LHCN-M2 (cell line): ENCODE data around the gene ARHGAP15. TPM values are rescaled to one million over a fixed set of nuclear protein-coding genes. Genes with fewer than 3 reads are reported as not detected.
"Not testable (repeated sequence)": the region's sequence is repeated elsewhere in the genome, so short reads cannot be mapped to it uniquely, and the experiment has no call there.

Experiments used
- DNase-seq: peaks from one replicate; pipeline ENCODE4 v3.0.0-alpha.2; 2012; ENCODE audit warnings: low read depth
- total RNA-seq: library from RNA; depleted of rRNA; stranded (reverse); fragments of >200 nt; gene quantifications from 2 replicates; pipeline ENCODE4 v1.2.3, GENCODE V29; 2014

The ARHGAP15 gene
- total RNA-seq, 1 experiment from 2014 or later: 0.11 TPM

DNA sequence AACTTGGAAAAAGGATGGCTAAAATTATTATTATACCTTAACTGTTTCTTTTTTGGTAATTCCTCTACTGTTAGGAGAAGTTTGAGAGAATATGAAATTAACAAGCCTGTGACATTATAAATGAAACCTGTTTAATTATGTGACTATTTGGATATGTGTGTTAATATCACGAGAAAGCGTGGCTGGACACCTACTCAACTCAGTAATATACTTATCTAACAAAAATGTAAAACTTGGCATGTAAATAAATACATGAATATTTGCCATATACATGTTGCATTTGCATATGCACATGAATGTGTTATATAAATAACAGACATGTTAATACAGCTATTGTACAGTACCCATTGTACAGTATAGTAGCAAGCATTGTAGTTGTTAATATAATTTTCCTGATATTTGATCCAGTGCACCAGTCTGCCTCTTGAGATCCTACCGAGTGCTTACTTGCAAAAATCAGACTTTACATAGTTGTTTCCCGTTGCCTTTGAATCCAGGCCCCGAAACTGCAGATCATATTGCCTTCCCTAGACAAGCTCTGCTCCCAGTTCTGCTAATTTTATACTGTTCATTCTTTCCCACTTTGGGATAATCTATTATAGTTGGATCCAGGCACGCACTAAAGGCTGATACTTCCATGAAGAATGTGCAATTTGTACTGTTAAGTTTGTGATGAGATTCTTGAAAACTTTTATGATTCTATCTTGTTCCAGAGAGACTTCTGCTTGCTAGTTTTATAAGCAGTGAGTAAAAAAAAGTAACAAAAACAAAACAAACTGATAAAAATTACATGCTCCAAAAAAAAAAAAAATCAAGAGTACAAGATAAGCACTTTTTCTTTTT lies 395.6 kb downstream of the ARHGAP15 start:
- peak; percentile 36 for DNase-seq

DNA sequence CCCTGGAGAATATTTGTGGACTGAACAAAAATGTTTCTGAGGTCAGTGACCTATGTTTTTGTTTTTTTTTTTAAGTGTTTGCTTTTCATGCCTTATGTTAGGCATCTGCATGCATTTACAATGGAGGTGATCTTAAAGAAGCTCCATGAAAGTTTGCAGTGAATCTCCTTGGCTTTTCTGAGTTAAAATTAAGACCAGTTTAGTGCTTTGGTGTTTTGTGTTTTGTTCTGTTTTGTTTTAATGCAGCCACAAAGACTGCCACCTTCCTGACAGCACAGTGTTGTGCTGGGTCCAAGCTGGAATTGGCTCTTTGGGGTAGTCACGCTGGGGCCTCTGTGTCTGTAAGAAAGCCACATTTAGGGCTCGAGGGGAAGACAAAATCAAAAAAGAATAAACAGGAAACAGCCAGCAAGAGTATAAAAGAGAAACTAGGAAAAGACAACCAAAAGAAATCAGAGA lies 396.2 kb downstream of the ARHGAP15 start:
- DNase-seq: no peak

DNA sequence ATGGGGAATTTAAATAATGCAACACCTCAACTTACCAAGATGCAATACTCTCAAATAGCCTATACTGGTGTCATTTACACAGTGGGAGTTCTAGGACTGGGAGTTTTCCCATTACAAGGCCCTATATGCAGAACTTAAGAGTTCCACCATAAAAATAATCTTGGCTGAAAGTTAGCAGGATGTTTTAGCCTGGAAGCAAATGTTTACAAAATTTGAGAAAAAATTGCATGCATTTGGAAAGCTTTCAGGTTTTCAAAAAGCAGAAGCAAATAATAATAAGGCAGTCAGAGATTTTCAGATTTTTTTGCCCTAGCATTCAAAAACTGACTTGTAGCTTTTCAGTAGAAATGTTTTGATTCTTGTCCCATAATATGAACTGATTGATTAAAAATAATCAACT lies 397.3 kb downstream of the ARHGAP15 start:
- no peak for DNase-seq

DNA sequence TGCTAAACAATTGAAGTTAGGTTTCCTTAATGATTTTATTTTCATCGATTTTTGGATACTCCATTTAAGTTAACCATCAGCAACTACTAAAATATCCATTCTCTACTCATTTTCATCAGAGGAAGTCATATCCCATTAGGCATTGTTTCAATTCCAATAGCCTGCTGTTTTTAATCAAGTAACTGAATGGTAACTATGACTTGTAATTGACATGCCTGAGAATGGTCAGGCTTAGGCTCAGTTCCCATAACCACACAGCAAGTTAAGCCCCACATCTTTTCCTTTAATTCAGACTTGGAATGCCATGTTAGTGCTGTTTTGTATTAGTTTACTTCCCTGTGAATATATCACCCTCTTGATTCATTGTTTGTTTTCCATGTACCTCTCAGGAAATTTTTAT lies 398.8 kb downstream of the ARHGAP15 start:
- no peak for DNase-seq

DNA sequence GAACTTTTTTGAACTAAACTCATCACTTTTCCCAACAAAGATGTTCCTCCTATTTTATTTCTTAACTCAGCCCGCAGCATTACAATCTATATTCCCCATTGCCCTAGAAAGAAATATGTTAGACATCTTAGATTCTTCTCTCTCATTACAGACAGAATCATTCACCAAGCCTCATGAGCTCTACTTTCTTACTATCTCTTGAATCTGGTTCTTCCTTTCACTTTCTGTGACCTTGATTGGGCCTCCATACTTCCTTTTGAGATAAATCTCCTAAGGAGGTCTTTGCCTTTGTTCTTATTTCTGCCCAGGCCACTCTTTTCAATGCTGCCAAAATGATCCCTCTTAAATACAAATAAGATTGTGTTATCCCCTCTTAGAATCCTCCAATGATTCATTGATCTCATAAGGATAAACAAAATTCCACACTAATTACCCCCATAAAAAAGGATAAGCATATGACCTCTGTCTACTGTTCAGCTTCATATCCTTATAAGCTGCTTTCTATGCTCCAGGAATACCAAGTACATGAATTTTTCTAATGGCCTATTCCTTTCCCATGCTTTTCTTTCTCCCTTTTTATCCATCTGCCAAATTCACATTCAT lies 400.0 kb downstream of the ARHGAP15 start:
- DNase-seq: no peak

DNA sequence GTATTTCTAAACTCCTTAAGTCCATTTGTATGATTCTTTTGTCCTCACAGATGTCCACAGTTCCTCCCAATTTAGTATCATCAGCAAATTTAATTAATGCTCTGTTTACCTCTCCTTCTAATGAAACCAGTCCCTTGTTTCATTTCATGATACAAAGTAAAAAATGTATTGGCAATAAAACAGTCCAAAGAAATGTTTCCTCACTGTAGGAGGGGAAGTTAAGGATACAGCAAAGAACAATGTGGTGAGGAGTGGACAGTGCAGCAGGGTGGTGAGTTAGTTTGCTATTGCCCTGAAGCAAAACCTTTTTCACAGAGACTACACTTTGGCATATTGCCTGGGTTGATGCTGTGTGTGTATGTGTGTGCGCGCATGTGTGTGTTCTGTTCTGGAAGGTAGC lies 401.5 kb downstream of the ARHGAP15 start:
- no peak for DNase-seq

DNA sequence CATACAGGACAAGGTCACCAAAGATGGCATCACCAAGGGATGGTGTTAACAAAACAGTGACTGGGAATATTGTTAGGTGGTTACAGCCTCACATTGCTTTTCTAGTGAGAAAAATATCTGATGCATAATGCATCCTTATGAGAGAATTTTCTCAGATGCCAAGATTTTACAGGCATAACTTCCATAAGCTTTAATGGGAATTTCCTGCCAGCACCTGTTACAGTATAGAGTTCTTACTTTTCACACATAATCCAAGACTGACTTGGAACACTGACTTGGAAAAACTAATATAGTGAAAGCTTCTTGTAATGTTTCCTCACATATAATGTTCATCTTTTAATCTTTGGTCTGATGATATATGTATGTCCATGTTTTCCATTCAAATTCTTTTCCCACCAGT lies 402.8 kb downstream of the ARHGAP15 start:
- no peak for DNase-seq

DNA sequence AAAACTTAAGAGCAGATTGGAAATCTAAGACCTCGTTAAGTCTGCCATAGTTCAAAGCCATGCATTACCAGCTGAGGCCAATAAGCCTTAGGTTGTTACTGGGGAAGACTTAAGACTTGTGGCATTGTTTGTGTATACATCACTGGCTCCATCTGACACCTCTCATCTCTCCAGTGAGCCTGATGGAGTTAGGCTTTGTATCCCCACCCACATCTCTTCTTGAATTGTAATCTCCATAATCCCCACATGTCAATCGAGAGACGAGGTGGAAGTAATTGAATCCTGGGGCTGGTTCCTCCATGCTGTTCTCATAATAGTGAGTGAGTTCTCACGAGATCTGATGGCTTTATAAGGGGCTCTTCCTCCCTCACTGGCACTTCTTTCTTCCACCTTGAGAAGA lies 404.6 kb downstream of the ARHGAP15 start:
- no peak for DNase-seq

DNA sequence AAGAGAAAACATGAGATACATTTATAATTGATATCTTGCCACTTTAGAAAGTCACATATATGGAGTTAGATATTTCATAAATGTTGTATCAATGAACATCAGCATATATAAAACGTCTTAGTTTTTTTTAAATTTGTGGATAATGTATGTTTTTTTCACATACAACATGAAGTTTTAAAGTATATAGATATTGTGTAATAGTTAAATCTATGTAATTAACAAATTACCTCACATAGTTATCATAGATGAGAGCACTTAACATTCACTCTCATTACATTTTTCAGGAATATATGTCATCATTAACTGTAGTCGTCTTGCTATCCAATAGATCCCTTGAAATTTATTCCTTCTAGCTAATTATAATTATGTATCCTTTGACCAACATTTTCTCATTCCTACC lies 406.6 kb downstream of the ARHGAP15 start:
- DNase-seq: no peak

DNA sequence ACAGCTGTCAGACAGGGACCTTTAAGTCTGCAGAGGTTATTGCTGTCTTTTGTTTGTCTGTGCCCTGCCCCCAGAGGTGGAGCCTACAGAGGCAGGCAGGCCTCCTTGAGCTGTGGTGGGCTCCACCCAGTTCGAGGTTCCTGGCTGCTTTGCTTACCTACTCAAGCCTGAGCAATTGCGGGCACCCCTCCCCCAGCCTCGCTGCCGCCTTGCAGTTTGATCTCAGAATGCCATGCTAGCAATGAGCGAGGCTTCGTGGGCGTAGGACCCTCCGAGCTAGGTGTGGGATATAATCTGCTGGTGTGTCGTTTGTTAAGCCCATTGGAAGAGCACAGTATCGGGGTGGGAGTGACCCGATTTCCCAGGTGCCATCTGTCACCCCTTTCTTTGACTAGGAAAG lies 412.7 kb downstream of the ARHGAP15 start:
- DNase-seq: not testable (repeated sequence)

DNA sequence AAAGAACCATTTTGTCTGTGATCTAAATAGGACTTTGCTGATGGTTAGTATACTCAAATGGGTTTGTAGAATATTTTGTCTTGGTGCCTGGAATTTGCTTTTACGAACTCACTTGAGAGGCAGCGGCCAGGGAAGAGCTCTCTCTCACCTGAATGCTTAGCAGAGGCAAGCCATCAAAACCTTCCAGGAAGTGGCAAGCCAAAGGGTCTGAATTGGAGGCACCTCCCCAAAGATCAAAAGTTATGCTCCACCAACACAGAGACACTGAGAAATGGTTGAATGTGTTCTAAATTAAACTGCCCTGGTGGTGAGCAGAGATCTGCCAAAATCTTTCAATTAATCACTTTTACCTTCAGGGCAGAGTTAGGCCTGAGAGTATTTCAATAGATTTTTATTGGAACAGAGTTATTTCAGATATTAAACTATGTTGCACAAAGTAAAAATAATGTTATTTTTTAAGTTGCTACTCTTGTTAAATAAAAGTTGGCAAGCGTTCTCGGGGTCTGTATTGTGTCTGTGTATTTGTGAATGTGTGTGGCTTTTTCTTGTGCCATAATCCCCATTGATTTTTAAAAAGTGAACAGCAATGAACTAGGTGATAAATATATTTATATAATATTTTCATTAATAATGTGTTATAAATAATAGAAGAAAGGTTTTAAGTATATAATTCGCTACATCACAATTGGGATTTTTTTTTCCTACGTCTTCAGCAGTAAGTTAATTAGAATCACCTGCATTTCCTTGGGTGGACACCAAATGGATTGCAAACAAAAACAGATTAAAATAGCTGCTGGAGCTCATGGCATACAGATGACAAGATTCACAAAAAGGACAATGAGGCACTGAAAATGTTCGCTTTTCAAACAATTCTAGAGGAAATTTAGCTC lies 416.1 kb downstream of the ARHGAP15 start:
- no peak for DNase-seq

DNA sequence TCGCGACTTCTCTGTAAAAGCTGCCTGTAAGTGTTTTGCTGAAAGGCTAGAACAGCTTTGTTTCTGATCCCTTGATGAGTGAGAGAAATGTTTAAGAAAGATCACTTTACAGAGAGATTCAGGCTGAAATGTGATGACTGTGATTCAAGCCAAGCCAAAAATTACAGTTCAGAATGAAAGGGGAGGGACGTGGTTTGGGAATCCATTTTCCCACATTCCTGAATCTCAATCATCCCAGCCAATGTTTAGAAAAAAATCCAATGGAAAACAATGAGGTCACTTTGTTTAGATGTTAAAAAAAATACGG lies 416.7 kb downstream of the ARHGAP15 start:
- DNase-seq: peak; percentile 69

DNA sequence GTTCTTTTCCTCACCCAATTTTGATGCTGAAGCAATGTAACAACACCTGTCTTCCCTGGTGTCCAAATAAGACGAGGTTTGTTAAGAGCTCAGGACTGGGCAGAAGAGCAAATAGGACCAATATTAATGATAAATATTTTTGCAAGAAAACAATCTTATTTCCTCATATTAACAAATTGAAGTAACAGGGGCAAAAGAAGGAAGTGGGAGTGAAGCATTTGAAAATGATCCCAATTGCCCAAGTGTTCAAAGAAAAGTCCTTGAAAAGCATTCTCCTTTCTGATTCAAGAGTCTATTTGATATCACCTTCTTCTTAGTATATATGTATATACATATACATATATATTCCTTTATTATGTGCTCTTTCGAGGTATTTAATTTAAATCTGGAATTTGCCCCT lies 418.8 kb downstream of the ARHGAP15 start:
- no peak for DNase-seq

DNA sequence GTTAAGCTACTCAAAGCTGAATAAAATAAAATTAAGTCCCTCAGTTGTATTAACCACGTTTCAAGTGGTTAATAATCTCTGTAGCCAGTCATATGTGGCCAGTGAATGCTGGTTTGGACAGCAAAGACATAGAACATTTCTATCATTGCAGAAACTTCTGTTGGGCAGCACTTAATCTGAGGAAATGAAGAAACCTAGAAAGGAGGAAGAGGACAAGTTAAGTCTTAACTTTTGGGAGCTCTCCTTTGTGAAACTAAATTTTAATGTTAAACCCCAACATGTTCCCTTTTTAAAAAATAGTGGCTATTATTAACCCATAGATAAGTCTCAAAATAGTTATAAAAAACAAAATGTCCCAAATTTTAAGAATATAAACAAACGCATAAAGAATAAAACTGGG lies 421.3 kb downstream of the ARHGAP15 start:
- no peak for DNase-seq

DNA sequence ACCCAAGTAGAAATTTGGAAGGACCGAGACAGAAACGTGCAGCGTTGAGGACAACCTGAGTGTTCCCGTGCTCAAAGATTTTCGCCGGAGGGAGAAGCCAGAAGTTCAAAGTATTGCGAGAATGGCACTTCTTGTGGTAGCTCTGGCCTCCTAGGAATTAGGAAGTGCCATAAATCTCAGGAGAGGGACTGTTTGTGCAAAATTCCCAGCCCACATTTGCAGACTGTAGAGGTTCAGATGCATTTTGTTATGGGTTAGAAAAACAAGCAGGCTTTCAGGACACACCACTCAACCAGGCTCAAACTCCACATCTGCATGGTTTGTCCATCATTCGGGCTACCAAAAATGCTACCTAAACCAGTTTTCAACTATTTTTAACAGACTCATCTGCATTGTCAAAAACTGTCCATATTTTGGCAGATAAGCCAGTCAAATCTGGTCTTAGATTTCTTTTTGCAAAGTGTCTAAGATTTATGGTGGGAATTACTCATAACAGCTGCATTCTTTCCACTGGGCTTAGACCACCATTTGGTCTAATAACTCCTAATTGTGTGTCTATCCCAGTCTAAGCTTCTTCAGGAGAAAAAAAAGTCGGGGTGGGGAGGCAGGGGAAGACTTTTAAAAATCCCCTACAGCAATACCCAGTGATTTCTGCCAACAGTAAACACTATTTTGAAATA lies 422.9 kb downstream of the ARHGAP15 start:
- peak; percentile 77 for DNase-seq

DNA sequence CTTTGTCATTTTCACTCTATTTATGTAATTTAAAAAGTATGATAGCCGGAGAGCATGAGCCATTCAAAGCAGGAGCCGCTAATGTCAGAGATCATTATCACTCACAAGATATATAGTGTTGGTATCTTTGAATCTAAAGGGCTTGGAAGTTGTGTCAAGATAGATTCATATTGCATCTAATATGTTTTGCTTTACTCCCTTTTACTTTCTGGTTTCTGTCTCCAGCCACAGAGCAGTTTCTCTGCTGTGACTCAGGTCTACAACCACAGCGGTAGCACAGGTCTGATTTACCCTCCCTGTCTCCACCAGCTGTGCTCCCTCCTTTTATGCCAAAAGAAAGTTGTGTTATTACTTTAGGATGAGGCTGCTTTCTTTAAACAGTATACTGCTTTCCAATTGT lies 424.0 kb downstream of the ARHGAP15 start:
- DNase-seq: peak; percentile 58

DNA sequence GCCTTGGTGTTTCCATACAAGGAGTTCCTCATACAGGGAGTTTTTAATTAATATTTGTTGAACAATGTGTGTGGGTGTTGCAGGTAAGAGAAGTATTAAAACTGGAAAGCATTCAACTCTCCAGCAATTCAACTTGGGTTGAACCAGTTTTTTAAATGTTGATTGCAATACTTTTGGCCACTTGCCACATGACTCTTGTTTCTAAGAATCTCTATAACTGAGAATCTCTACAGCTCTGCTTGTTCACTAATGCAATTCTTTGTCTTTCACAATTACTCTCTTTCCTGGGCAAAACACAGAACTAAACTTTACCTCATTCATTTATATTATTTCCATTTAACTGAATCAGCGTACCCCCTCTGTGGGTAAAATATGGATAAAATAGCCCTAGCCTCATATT lies 429.4 kb downstream of the ARHGAP15 start:
- DNase-seq: peak; percentile 62

DNA sequence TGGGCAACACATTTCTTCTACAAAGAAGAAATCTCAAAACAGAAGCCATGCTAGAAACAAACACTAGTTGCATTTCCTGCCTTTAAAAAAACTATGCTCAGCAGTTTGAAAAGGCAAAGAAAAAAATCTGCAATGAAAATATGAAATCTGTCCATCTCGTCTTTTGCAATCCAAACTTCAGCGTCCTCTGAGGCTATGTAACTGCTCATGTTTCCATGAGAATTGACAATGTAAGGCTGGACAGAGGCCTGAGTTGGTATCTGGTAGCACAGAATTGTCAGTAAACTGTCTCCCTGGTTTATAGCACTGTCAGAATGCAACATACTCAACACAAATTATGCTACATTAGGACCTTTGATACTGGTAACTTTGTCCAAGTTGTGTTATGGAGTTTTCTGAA lies 429.9 kb downstream of the ARHGAP15 start:
- no peak for DNase-seq

DNA sequence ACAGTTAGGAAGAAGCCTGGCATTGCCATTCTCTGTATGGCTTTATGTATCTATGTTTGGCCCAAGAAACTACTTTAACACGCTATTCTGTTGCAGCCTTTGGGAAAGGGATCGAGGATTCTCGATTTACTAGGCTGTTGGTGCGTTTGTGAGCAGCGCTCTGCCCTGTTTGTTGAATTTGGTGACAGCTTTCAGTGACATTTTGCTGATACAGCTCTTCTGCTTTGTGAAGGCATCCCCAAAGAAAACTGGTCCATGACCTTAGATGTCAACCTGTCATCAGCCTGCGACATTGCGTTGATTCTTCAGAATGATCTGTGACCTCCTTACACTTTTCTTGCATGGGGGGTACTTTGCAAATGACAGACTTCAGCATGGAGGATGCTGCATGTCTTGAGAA lies 431.5 kb downstream of the ARHGAP15 start:
- no peak for DNase-seq

DNA sequence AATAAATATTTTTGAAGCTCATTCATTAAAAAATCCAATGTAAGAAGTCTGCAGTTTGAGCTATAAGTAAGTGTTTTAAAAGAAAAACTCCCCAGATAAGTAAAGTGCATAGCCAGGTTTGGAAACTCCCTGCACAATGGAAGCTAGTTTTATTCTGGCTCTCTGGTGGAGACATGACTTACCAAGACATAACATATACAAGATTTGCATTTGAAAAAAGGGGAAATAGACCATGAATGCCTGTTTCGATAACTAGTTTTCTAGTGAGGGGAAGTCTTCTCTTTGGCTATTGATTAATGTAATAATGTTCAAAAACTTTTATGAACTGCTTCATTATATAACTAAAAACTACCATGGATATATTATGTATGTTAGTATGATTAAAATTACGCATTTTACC lies 435.2 kb downstream of the ARHGAP15 start:
- DNase-seq: no peak

DNA sequence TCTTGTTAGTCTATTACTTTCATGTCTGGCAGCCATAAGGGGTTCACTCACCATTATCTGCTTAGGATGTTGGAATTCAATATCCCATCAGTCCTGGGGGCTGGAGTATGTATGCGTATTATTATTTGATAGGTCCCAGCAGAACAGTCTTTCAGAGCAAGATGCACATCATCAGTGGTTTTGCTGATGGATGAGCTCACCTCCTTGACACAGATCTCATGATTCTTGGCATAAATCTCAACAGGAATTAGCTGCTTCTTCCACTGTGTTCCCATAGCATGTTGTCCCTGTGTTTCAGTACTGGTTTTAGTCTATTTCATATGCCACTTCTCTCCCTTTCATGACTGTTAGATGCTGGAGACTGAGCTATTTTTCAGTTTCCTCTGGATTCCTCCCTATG lies 442.5 kb downstream of the ARHGAP15 start:
- no peak for DNase-seq

DNA sequence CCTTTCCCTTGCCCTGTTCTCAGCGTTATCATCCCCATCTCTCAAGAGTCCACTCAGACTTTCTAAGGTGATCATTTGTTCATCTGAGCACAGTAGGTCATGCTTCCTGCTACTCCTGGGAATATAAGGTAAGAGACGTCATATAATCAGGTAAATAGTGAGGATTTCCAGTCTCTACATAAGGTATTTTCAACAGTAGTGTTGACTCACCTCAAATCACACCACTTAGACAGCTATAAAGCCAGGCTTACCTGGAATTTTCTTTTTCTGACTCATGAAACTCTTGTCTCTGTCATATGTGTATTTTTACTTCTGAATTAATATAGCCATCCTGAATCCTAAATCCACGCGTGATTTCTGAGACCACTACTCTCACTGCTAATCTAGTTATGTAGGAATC lies 443.2 kb downstream of the ARHGAP15 start:
- DNase-seq: no peak
